GM10266 (cell line): ENCODE measurements around the gene CCDC148.
A peak's percentile ranks its signal among the peaks of the same experiment; 100 is the strongest.

Experiments
- DNase-seq: peaks from one replicate; pipeline ENCODE4 v3.0.0; 2012; ENCODE audit errors: extremely low spot score
- CTCF ChIP-seq: IDR thresholded peaks from 2 replicates; pipeline ENCODE4 v1.5.1; 2012; ENCODE audit warnings: mild to moderate bottlenecking, low read depth; ENCODE audit not compliant: control insufficient read depth, insufficient read depth; ENCODE audit errors: missing control alignments

CCDC148 gene

GRCh38 chr2:158412206-158412605, 44.3 kb downstream of the CCDC148 start:
- no peak for TF ChIP-seq CTCF
- no peak for DNase-seq

GRCh38 chr2:158411748-158412147, 44.8 kb downstream of the CCDC148 start:
- TF ChIP-seq CTCF, result no peak
- DNase-seq, result no peak

- no peak for TF ChIP-seq CTCF
- DNase-seq, result no peak
Measured at GRCh38 chr2:158410132-158410531, 46.4 kb downstream of the CCDC148 start.

GRCh38 chr2:158407031-158407430, 49.5 kb downstream of the CCDC148 start:
- no peak for DNase-seq
- no peak for TF ChIP-seq CTCF

GRCh38 chr2:158405341-158405740, 51.2 kb downstream of the CCDC148 start:
- TF ChIP-seq CTCF, result no peak
- no peak for DNase-seq

- no peak for TF ChIP-seq CTCF
- peak; percentile 4 for DNase-seq
Measured at GRCh38 chr2:158403237-158403636, 53.3 kb downstream of the CCDC148 start.

GRCh38 chr2:158402665-158403064, 53.9 kb downstream of the CCDC148 start:
- no peak for DNase-seq
- no peak for TF ChIP-seq CTCF
